AG08396 (cell line): ENCODE measurements around the gene CCSER2.
A peak's percentile ranks its signal among the peaks of the same experiment; 100 is the strongest.
"Not testable (repeated sequence)": the region's sequence is repeated elsewhere in the genome, so short reads cannot be mapped to it uniquely, and the experiment has no call there.

Experiments
- DNase-seq: peaks from one replicate; pipeline ENCODE4 v3.0.0; 2012; ENCODE audit warnings: low spot score, mixed read lengths

Gene CCSER2

DNA sequence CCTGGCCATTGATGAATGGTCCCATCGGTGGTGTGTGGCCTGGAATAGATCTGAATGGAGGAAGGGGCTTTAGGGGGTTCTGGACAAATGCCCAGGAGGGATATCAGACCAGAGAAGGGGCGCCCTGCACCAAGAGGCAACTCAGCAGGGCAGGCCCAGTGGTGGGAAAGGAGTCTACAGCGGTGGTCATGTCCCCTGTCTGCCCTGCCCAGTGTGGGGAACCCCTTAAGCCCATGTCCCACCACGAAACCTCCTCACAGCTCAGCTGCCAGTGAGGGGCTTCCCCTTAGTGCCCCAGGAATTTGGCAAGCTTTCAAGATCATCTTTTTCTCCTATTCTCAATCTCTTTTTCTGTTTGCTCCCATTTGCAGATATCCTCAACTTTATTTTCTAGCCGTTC is 14.1 kb upstream of the CCSER2 start:
- no peak for DNase-seq

DNA sequence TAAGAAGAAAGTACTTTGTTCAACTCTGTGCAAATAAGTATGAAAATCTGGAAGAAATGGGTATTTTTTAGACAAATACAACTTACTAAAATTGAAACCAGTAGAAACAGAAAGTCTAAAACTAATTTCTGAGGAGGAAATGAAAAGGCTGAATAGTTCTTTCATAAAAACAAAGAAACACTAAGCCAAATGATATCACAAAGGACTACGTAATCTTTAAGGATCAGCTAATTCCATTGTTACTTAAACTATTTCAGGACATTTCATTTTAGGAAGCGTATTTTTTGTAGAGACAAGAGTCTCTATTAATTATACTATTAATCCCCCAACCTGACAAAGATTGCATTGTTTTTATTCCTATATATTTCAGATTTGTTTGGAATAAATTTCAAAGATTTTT is 11.2 kb upstream of the CCSER2 start:
- no peak for DNase-seq

- no peak for DNase-seq
These were observed 6.5 kb upstream of the CCSER2 start for GRCh38 chr10:84321902-84322301.

DNA sequence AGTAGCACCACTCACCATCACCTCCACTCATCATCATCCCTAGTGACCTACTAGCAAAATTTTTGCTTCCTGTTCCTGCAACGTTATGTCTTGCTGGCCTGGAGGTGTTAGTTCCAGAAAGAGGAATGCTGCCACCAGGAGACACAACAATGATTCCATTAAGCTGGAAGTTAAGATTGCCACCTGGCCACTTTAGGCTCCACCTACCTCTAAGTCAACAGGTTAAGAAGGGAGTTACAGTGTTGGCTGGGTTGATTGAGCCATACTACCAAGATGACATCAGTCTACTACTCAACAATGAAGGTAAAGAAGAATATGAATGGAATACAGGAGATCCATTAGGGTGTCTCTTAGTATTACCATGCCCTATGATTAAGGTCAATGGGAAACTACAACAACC is 4.8 kb upstream of the CCSER2 start:
- not testable (repeated sequence) for DNase-seq

GRCh38 chr10:84326995-84327394 is 1.4 kb upstream of the CCSER2 start:
- DNase-seq, result not testable (repeated sequence)

- DNase-seq, result peak; percentile 34
These were observed 815 bp downstream of the CCSER2 start for GRCh38 chr10:84329196-84329611.

GRCh38 chr10:84329986-84330651 is 1.7 kb downstream of the CCSER2 start:
- no peak for DNase-seq

- no peak for DNase-seq
These were observed 2.7 kb downstream of the CCSER2 start for GRCh38 chr10:84331091-84331490.

DNA sequence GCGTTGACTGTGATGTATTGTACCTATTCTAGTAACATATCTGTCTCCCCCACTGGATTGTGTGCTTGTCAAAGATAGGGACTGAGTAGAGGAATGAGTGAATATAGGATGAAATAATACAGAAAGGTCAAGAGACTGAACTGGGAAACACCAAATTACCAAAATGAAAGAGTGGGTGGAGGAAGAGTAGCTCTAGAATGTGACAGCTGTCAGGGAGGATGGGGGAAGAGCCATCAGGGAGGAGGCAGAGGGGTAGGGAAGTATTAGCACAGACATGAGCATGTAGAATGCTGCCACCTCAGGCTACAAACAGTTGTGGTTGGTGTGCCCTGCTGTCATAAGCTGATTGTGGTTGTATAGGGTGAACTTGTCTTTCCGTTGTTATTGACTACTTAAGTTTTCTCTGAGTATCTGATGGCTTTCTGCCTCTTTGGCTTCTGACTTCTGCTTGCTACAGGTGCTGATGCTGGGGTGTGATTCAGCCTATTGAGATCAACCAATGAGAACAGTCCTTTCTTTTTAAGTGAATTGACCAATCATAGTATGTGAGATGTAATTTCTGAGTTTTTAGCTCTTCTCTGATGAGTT is 5.6 kb downstream of the CCSER2 start:
- DNase-seq, result peak; percentile 34

DNA sequence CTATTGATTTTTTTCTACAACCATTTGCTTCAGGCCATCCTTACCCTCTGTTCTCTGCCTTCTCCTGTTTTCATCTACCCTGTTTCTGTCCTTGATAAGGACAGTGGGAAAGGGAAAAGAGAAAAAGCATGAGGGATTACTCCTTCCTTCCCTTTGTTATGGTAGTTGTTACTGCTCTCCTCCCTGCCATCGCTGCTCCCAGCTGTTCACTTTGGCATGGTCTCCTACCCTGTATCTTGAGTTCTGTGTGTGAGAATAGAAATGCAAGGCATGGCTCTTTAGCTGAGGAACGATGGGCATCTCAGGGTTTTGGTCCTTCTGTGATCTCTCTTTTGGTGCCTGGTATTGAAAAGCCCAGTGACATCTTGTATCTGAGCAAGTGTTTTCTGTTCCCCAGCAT is 6.4 kb downstream of the CCSER2 start:
- no peak for DNase-seq

DNA sequence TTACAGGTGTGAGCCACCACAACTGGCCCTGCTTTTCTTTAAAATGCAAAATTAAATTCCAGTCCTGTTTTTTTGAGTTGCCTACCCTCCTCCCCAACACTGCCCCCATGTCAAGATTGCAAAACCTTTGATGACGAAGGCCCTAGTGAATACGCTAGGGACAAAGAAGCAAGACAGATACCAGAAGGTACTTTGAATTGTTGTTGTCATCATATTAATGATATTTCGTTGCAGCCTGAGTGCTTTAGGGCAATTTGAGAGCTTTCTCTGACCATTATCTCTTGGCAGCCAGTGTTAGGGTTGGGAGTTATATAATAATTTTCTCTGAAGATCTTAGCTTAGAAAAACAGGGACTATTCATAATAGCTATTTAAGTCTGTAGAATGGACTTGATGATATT is 7.1 kb downstream of the CCSER2 start:
- DNase-seq, result no peak

- DNase-seq, result no peak
These were observed 8.2 kb downstream of the CCSER2 start for GRCh38 chr10:84336406-84337090.

GRCh38 chr10:84337199-84337598 is 8.8 kb downstream of the CCSER2 start:
- peak; percentile 33 for DNase-seq

GRCh38 chr10:84339025-84339424 is 10.6 kb downstream of the CCSER2 start:
- DNase-seq, result no peak

GRCh38 chr10:84340187-84340586 is 11.8 kb downstream of the CCSER2 start:
- DNase-seq, result no peak

DNA sequence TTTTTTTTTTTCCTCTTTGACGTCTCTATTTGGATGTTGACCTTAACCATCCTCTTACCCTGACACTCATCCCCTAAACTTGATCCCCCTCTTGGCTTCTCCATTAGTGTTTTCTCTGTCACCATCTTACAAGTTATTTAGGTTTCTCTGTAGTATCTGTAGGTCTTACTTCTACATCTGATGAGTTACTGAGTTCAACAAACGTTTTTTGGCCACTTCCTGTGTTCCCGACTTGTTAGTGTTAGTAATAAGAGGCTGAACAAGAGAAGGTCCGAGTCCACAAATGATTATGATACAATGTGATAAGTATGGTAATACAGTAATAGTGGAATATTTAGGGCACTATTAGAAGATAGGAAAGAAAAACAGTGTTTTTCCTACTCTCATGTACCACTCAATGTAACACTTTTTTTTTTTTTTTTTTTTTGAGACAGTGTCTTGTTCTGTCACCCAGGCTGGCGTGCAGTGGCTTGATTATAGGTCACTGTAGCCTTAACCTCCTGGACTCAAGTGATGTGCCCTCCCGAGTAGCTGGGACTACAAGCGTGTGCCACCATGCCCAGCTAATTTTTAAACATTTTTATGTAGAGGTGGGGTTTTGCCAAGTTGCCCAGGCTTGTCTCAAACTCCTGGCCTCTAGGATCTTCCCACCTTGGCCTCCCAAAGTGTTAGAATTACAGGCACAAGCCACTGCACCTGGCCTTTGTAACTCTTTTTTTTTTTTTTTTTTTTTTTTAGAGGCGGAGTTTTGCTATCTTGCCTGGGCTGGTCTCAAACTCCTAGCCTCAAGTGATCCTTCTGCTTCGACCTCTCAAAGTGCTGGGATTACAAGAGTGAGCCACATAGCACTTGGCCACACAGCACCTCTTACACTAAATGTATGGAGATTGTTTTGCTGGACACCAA is 12.5 kb downstream of the CCSER2 start:
- DNase-seq, result no peak

DNA sequence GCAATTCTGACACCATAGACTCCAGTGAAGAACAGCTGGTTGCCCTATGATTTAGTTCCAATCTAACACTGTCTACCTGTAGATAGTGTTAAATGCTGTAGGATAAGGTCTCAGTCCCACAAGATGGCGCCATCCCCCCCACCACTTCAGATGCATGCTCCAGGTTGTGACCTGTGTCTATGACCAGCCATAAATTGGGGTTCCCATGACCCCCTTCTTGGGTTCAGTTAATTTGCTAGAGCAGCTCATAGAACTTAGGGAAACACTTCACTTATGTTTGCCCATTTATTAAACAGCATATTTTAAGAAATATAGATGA is 13.1 kb downstream of the CCSER2 start:
- DNase-seq, result no peak

GRCh38 chr10:84341983-84342382 is 13.6 kb downstream of the CCSER2 start:
- DNase-seq, result no peak

DNA sequence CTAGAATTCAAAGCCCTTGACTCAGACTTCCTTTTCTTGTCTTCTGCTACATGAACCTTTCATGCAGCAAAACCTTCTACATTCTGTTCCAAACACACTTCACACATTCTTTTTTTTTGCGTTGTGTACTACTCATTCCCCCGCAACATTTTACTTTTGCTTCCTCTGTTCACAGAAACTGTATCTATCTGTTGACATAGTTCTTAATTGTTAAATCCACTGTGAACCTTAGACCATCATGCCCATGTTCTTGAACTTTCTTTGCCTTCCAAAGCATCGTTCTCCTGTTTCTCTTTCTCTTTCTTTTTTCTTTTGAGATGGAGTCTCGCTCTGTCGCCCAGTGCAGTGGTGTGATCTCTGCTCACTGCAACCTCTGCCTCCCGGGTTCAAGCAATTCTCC is 14.2 kb downstream of the CCSER2 start:
- DNase-seq, result no peak

DNA sequence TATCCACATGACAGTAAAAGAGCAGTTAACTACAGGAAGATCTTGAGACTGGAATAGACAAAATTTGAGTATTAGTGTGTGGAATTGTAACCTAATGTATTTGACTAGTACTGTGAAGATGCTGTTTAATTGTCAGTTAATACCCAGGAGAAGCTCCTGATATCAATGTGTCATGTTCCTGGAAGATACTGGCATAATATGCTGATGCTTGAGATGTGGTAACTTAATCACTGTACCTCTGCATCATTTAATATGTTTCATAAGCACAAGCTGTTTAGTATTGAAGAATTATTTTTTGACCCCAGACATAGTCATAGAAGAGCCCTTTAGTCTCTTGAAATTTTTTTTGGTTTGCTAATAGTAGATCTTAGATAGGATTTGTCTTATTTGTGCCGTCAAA is 15.4 kb downstream of the CCSER2 start:
- no peak for DNase-seq

GRCh38 chr10:84344526-84344925 is 16.1 kb downstream of the CCSER2 start:
- DNase-seq, result no peak

- not testable (repeated sequence) for DNase-seq
These were observed 19.2 kb downstream of the CCSER2 start for GRCh38 chr10:84347575-84348002.

DNA sequence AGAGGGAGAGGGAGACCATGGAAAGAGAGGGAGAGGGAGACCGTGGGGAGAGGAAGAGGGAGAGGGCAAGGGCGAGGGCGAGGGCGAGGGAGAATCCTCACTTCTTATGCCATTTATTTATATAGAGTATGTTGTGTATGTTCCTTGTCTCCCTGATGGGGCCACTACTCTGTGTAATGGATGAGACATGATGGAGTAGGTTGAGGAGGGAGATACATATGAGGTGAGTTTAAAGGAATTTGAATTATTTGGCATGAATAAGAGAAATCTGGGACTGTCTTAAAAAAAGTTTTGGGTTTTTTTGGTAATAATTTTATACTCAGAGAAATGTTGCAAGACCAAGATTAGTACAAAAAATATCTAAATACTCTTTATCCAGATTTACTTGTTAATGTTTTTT is 20.1 kb downstream of the CCSER2 start:
- peak; percentile 70 for DNase-seq
